ENCODE data around the gene GAST.

DNA sequence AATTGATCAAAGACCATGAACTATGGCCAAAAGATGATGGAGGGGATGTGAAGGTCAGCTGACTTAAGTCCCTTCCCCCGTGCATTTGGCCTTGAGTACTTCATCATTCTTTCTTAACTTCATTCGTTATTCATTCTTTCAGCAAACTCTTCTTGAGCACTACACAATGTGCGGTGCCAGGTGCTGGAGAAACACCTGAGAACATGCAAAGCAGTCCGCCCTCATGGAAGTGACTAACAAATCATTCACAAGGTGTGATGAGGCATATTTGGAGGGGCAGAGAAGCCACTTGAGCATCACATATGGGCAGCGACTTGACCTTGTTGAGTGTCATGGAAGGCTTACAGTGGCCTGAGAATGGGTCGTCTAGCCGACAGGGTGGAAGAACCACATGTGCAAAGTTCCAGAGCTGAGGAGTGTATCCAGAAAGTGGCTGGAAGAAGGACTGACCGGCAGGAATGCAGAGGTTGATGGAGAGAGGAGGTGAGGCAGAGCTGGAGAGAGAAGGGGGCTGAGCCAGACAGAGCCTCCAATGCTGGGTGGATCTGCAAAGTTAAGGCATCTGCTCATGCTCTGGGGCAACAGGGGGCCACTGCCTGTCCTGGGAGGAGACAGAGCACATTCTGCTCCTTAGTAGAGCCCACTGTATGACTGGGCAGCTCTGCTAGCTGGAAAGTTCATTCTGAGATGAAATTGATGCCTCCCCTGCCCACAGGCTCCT, 48.5 kb upstream of the GAST start:
- TF ChIP-seq, protein P1, sequence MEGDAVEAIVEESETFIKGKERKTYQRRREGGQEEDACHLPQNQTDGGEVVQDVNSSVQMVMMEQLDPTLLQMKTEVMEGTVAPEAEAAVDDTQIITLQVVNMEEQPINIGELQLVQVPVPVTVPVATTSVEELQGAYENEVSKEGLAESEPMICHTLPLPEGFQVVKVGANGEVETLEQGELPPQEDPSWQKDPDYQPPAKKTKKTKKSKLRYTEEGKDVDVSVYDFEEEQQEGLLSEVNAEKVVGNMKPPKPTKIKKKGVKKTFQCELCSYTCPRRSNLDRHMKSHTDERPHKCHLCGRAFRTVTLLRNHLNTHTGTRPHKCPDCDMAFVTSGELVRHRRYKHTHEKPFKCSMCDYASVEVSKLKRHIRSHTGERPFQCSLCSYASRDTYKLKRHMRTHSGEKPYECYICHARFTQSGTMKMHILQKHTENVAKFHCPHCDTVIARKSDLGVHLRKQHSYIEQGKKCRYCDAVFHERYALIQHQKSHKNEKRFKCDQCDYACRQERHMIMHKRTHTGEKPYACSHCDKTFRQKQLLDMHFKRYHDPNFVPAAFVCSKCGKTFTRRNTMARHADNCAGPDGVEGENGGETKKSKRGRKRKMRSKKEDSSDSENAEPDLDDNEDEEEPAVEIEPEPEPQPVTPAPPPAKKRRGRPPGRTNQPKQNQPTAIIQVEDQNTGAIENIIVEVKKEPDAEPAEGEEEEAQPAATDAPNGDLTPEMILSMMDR (IDR thresholded peaks at IDR 0.05): no peak
- TF ChIP-seq POLR2A (IDR thresholded peaks at IDR 0.05): no peak
